Body of pancreas (tissue), 4 donors: ENCODE data around the gene USP24. TPM values are rescaled to one million over a fixed set of nuclear protein-coding genes. Genes with fewer than 3 reads are reported as not detected.

Experiments
- ATAC-seq: fragments of 150-250 bp; one replicate; pipeline ENCODE4 v1.9.1; 2016
- DNase-seq, 4 donors: peaks; one replicate each; pipeline ENCODE4 v3.0.0-alpha.2; 2019
- H3K27ac ChIP-seq, 4 donors: fragments of 200-600 bp; sonication (generic); 1 replicate in 3 of 4; 2 replicates in 1 of 4; pipeline versions ENCODE4 v1.5.1 to v1.6.1; 2016 to 2019; ENCODE audit warnings: mild to moderate bottlenecking in 1 of 4, mixed read lengths in 1 of 4, moderate library complexity in 1 of 4
- H3K27me3 ChIP-seq, 2 donors: fragments of 200-600 bp; sonication (generic); one replicate each; pipeline ENCODE4 v1.6.0; 2016; ENCODE audit warnings: mild to moderate bottlenecking in 1 of 2
- H3K36me3 ChIP-seq, 2 donors: fragments of 200-600 bp; sonication (generic); replicated peaks in 1 of 2; 2 replicates each; pipeline ENCODE4 v1.5.1; 2016; ENCODE audit warnings: low read depth in 2 of 2; ENCODE audit not compliant: insufficient read depth in 1 of 2
- H3K4me1 ChIP-seq: fragments of 200-600 bp; sonication (generic); one replicate; pipeline ENCODE4 v1.6.0; 2016
- H3K4me3 ChIP-seq, 2 donors: fragments of 200-600 bp; sonication (generic); 1 replicate in 1 of 2; 2 replicates in 1 of 2; pipeline ENCODE4 v1.5.1; 2016 to 2019
- H3K9me3 ChIP-seq, 3 donors: fragments of 200-600 bp; sonication (generic); 1 replicate in 2 of 3; 2 replicates in 1 of 3; pipeline ENCODE4 v1.5.1; 2016
- POLR2A ChIP-seq, 3 donors: fragments of 450-650 bp; IDR thresholded peaks; one replicate each; pipeline ENCODE4 v1.6.1; 2016; ENCODE audit warnings: antibody characterized with exemption in 3 of 3, mild to moderate bottlenecking in 2 of 3
- WGBS, 2 donors: methylation state at CpG; one replicate each; pipeline ENCODE4 v1.1.5; 2017; 5-methylcytosine and 5-hydroxymethylcytosine counted together
- intact Hi-C: fragments of 100-400 bp; cut with DNase I; formaldehyde crosslinking; loops from one replicate; pipeline ENCODE4 v1.15.1; 2023
- total RNA-seq, 2 donors: library from RNA; depleted of rRNA; stranded (reverse); fragments of >200 nt; gene quantifications; one replicate each; pipeline ENCODE4 v1.1.0, GENCODE V29; 2016
- TF ChIP-seq, protein P1 (sequence below), 7 experiments: fragments of 450-650 bp in 4 of 7; fragments of 200-600 bp in 3 of 7; sonication (generic) in 3 of 7; IDR thresholded peaks; one replicate each; pipeline ENCODE4 v1.5.1; 2016 to 2019; ENCODE audit warnings: antibody characterized with exemption in 7 of 7

Gene USP24
- total RNA-seq, 2 donors from 2014 or later: 28.3 to 68.6 TPM

DNA sequence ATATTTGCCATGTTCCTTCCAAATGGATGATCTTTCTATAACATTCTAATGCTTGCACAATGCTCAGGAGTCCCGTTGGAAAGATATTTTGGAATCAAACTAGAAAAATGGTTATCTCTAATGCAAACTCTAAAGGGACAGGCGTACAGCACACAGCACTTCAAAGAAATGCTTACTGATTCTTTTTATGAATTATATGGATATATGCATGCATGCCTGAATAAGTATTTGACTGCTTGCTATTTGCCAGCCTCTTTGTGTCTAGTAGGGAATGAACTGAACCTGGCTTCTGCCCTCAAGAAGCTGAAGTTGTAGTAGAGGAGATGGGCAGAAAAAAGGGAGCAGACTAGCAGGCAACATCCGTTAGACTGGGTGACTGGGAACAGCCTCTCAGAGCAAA lies 127.7 kb downstream of the USP24 start:
- Histone ChIP-seq H3K27ac (no peak overlapping the region), H3K9me3 (no peaks in the 10 kb centered on the region), H3K4me3 (no peak overlapping the region), H3K4me1 (no peaks in the 10 kb centered on the region), H3K36me3 (peaks cover 0 to 41% of the 10 kb centered on the region in 2 donors), H3K27me3 (no peaks in the 10 kb centered on the region)
- intact Hi-C loops: no loop called here
- DNase-seq (no peak), ATAC-seq (no peak)
- TF ChIP-seq POLR2A (IDR thresholded peaks at IDR 0.05): no peak
- TF ChIP-seq, protein P1, sequence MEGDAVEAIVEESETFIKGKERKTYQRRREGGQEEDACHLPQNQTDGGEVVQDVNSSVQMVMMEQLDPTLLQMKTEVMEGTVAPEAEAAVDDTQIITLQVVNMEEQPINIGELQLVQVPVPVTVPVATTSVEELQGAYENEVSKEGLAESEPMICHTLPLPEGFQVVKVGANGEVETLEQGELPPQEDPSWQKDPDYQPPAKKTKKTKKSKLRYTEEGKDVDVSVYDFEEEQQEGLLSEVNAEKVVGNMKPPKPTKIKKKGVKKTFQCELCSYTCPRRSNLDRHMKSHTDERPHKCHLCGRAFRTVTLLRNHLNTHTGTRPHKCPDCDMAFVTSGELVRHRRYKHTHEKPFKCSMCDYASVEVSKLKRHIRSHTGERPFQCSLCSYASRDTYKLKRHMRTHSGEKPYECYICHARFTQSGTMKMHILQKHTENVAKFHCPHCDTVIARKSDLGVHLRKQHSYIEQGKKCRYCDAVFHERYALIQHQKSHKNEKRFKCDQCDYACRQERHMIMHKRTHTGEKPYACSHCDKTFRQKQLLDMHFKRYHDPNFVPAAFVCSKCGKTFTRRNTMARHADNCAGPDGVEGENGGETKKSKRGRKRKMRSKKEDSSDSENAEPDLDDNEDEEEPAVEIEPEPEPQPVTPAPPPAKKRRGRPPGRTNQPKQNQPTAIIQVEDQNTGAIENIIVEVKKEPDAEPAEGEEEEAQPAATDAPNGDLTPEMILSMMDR (IDR thresholded peaks at IDR 0.05): no peak
- WGBS, 2 donors: 85 to 86% methylated on average over 3 of the region's 3 CpGs

DNA sequence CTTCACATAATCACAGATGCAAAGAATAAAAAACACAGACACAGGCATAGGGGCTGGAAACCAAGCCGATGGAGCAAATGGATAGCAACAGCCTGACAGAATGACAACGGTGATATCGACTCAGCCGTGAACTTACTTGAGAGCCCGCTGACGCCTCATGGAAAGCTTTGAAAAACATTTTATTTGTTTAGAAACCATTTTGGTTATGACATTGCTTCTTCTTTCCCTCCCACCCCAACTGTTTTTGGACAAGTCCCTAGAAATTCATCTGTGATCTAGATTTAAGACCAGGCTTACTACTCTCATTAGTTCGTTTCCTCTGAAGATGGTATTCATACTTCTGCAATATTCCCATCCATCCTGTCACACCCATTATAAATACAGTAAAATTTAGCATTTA lies 130.9 kb downstream of the USP24 start:
- H3K4me1 ChIP-seq: peaks cover 11% of the 10 kb centered on the region
- H3K9me3 ChIP-seq: no peaks in the 10 kb centered on the region
- no peak for ATAC-seq
- H3K36me3 ChIP-seq: peaks cover 0 to 38% of the 10 kb centered on the region in 2 donors
- WGBS, 2 donors: 93 to 95% methylated on average over 7 of the region's 7 CpGs
- H3K27me3 ChIP-seq: no peaks in the 10 kb centered on the region
- no peak overlapping the region for H3K27ac ChIP-seq
- H3K4me3 ChIP-seq: no peak overlapping the region
- no peak for DNase-seq
- TF ChIP-seq, protein P1 (IDR thresholded peaks at IDR 0.05): no peak
- no peak for TF ChIP-seq POLR2A (IDR thresholded peaks at IDR 0.05)
- intact Hi-C loops: no loop called here

DNA sequence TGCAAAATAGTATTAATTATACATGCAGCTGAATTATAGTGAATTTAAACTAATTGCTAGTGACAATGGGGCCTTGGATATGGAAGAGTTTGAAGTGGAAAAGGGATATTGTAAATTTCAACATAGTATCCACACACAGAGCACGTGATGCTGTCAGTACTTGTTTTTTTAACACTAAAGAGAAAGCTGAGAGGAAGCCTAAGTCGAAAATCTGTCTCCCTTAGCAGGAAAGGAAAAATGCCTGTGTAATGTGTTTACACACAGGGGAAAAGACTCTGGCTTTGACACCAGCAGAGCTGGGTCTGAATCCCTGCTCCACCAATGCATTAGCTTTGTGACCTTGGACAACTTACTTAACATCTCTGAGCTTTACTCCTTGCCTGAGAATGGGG lies 133.3 kb downstream of the USP24 start:
- H3K4me3 ChIP-seq: no peak overlapping the region
- ATAC-seq (no peak), DNase-seq (no peak)
- no peaks in the 10 kb centered on the region for H3K27me3 ChIP-seq
- H3K4me1 ChIP-seq: peaks cover 11% of the 10 kb centered on the region
- TF ChIP-seq, protein P1 (IDR thresholded peaks at IDR 0.05): no peak
- no peak for TF ChIP-seq POLR2A (IDR thresholded peaks at IDR 0.05)
- 51 to 52% methylated on average over 2 of the region's 2 CpGs for WGBS, 2 donors
- H3K9me3 ChIP-seq: no peaks in the 10 kb centered on the region
- peaks cover 0 to 28% of the 10 kb centered on the region in 2 donors for H3K36me3 ChIP-seq
- intact Hi-C loops: no loop called here
- H3K27ac ChIP-seq: peak overlapping the region in 2 of 4 donors; percentile 36 to 39

DNA sequence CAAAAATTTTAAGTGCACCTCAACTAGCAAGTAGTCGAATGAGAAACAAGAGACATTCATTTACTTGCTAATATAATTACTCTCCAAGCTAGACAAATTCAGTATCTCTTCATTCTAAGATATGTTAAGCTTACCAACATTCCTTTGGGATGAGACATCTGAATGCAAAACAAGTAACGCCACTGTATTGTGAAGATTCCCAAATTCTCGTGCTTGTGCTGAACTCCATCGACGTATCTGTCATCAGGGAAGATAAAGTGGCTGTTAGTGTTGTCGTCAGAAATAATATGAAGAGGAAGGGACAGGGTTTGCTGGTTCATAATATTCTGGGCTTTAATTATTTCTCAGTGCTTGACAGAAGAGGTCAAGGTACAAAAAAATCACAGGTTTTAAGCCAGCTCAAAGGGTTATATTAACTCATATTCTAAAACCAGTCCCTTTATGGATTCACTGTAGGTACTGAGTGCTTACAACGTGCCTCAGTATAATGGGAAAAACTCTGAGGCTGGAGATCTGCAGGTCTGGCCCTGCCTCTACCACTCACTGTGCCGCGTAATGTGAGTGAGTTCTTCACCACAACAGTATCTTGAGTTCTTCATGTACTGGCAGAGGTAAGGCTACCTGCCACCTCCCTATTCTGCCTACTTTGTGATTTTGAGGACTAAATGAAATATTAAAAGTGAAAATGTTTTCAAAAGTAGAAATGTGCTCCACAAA lies 133.8 kb downstream of the USP24 start:
- Histone ChIP-seq H3K9me3 (no peaks in the 10 kb centered on the region), H3K27me3 (no peaks in the 10 kb centered on the region), H3K27ac (peak overlapping the region in 2 of 4 donors; percentile 36 to 39), H3K4me1 (peaks cover 11% of the 10 kb centered on the region), H3K36me3 (peaks cover 0 to 29% of the 10 kb centered on the region in 2 donors), H3K4me3 (no peak overlapping the region)
- intact Hi-C loops: no loop called here
- TF ChIP-seq, protein P1 (IDR thresholded peaks at IDR 0.05): no peak
- TF ChIP-seq POLR2A (IDR thresholded peaks at IDR 0.05): no peak
- ATAC-seq (peak; percentile 50), DNase-seq (no peak)
- WGBS, 2 donors: 59 to 64% methylated on average over 9 of the region's 9 CpGs

DNA sequence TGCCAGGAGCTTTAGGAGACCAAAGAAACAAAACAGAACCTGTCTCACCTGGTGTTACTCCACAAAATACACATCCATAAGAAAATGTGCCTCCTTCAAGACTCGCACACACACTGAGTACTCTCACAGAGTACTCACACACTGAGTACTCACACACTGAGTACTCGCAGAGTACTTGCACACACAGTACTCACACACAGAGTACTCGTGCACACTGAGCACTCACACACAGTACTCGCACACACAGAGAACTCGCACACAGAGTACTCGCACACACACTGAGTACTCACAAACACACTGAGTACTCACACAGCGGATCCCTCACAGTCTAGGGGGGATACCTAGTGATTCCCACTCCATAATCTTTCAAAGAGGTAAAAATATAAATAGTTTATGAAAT lies 135.5 kb downstream of the USP24 start:
- H3K27me3 ChIP-seq: no peaks in the 10 kb centered on the region
- 93 to 97% methylated on average over 7 of the region's 7 CpGs for WGBS, 2 donors
- H3K4me1 ChIP-seq: peaks cover 11% of the 10 kb centered on the region
- no peaks in the 10 kb centered on the region for H3K9me3 ChIP-seq
- no peak overlapping the region for H3K27ac ChIP-seq
- ATAC-seq (no peak), DNase-seq (no peak)
- peaks cover 0 to 22% of the 10 kb centered on the region in 2 donors for H3K36me3 ChIP-seq
- no peak overlapping the region for H3K4me3 ChIP-seq
- intact Hi-C loops: no loop called here
- TF ChIP-seq POLR2A (IDR thresholded peaks at IDR 0.05): no peak
- TF ChIP-seq, protein P1 (IDR thresholded peaks at IDR 0.05): no peak
